HG03280 (cell line): Measurements from ENCODE around the gene SERPINB2.

Experiments used
- ATAC-seq: cut with Tn5 transposase; IDR thresholded peaks from one replicate; pipeline ENCODE4 v1.9.1; 2021; ENCODE audit warnings: mild to moderate bottlenecking, moderate library complexity; ENCODE audit not compliant: unreplicated experiment

Gene SERPINB2, protein sequence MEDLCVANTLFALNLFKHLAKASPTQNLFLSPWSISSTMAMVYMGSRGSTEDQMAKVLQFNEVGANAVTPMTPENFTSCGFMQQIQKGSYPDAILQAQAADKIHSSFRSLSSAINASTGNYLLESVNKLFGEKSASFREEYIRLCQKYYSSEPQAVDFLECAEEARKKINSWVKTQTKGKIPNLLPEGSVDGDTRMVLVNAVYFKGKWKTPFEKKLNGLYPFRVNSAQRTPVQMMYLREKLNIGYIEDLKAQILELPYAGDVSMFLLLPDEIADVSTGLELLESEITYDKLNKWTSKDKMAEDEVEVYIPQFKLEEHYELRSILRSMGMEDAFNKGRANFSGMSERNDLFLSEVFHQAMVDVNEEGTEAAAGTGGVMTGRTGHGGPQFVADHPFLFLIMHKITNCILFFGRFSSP

DNA sequence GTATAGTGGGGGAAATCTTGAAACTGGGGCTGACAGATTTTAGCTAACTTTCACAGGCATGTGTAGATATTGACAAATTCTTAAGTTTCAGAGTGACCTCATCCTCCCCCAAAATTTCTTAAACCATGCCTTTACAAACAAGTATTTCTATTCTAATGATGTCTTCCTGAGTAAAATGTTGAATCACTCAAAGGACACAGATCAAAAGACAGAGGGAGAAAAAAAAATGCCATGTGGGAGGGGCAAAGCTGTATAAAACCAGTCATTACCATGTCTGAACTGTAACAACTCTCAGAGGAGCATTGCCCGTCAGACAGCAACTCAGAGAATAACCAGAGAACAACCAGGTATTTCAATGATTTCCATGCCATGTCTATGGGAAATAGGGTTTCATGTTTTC, at the start of gene SERPINB2:
Gene SERPINB2 (plus strand): TSS at position 282 of the 400 bp plus-strand sequence. CDS start 3,740 bp downstream, outside the sequence.
- no peak for ATAC-seq

DNA sequence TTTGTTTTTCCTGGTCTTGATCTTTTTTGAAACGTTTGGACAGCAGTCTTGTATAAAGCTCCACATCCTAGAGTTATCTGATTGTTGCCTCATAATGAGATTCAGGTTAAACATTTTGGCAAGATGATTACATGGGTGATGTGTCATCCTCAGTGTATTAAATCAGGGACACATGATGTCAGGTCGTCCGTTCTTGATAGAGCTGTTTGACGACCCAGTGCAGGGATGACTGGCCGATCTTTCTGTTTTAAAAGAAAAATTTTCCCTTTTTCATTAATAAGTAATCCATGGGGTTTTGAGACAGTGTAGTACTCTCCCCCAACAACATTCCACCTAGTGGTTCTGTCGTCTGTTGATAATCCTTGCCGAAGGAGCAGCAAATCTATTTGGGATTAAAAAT, 44.5 kb upstream of the SERPINB2 start:
- ATAC-seq: no peak

DNA sequence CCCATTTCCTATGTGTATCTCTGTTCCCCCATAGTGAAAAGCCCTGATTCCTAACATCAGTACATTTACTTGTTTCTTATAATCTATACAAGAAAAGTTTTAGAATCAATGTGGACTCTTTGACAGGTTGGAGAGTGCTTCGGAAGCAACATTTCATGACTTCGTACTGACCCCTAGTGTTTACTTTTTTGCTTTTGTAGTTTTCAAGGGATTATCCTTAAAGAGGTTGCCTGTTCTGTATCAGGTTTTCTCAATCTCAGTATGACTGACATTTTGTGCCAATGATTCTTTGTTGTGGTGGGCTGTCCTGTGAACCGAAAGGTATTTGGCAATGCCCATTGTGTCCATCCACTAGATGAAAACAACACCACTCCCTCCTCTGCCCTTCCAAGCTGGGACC, 43.3 kb upstream of the SERPINB2 start:
- ATAC-seq: peak; percentile 47

DNA sequence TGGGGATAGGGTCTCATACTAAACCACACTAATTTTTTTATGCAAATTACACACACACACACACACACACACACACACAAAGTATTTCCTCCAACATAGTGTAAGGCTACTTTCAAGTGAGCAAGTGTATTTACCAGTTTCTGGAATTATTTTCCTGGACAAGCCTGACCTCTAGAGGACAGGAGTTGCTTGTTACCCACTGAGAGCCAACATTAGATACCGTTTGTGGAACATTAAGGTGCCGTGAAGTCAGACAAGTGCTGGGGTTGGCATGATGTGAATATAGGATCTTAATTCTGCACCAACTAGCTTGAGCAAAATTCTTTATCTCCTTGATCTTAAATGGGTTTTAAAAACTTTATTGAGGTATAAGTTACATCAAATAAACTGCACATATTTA, 39.3 kb upstream of the SERPINB2 start:
- ATAC-seq: peak; percentile 55

DNA sequence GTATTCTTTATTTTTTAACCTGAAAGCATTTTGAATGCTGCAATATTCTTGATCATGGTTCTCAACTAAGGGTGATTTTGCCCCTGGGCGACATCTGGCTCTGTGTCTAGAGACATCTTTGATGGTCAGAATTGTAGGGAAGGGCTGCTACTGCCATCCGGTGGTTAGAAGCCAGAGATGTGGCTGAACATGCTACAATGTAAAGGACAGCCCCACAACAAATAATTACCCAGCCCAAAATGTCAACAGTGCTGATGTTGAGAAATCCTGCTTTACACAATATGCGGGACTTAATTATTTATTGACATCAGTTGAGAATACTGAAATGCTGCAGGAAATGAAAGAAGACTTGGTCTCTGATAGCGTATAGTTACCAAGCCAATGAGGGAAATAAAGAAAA, 37.5 kb upstream of the SERPINB2 start:
- peak; percentile 47 for ATAC-seq

DNA sequence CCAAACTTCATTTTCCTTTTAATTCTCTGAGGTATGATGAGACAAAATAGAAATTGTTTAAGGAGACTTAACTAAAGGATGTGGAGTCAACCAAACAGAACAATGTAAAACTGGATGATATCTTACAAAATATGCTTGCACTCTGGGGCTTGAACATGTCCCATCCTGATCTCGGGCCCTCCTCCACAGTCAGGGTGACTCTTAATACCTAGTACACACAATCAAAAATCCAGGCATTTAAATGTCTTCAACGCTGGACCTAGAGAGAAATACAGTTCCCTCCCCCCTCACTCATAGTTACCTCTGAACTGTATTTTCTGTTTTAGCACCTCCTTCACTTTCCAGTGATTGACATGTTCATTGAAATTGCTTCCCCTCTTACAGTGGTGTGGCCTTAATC, 36.9 kb upstream of the SERPINB2 start:
- no peak for ATAC-seq

DNA sequence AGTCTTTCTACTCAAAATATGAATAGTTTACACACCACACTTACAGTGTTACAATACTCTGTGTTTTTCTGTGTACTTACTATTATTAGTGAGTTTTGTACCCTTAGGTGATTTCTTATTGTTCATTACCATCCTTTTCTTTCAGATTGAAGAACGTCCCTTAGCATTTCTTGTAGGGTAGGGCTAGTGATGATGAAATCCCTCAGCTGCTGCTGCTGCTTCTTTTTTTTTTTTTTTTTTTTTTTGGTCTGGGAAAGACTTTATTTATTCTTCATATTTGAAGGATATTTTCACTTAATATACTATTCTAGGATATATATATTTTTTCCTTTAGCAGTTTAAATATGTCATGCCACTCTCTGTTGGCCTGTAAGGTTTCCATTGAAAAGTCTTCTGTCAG, 29.0 kb upstream of the SERPINB2 start:
- ATAC-seq: no peak

DNA sequence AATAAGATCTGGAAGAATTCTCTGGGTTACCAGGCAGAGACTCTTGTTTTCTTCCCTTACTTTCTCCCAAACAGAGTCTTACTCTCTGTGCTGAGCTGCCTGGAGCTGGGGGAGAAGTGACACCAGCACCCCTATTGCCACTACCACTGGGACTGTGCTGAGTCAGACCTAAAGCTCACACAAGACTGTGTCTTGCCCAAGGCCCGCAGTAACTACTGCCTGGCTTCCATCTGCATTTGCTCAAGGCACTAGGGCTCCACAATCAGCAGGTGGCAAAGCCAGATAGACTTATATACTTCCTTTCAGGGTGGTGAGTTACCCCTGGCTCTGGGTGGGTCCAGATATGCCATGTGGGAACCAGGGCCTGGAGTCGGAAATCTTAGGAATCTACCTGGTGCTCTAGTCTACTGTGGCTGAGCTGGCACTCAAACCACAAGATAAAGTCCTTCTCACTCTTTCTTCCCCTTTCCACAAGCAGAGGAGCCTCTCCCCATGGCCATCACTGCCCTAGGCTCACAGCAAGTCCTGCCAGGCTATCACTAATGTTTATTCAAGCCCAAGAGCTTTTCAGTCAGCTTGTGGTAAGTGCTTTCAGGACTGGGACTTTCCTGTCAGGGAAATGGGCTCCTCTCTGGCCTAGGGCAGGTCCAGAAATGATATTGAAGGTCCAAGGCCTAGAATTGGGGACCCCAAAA, 27.6 kb upstream of the SERPINB2 start:
- no peak for ATAC-seq

DNA sequence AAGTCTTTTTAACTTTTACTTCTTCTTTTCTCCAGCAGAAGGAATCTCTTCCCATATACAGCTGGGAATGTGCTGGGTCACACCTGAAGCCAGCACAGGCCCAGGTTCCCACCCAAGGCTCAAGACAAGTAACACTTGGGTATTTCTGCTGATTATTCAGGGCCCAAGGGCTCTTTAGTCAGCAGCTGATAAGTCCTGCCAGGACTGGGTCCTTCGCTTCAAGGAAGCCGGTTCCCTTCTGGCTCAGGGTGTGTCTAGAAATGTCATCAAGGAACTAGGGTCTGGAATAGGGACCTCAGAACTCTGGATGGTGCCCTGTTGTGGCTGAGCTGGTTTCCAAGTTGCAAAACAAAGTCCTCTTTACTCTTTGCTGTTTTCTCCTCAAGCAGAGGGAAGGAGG, 27.0 kb upstream of the SERPINB2 start:
- no peak for ATAC-seq

DNA sequence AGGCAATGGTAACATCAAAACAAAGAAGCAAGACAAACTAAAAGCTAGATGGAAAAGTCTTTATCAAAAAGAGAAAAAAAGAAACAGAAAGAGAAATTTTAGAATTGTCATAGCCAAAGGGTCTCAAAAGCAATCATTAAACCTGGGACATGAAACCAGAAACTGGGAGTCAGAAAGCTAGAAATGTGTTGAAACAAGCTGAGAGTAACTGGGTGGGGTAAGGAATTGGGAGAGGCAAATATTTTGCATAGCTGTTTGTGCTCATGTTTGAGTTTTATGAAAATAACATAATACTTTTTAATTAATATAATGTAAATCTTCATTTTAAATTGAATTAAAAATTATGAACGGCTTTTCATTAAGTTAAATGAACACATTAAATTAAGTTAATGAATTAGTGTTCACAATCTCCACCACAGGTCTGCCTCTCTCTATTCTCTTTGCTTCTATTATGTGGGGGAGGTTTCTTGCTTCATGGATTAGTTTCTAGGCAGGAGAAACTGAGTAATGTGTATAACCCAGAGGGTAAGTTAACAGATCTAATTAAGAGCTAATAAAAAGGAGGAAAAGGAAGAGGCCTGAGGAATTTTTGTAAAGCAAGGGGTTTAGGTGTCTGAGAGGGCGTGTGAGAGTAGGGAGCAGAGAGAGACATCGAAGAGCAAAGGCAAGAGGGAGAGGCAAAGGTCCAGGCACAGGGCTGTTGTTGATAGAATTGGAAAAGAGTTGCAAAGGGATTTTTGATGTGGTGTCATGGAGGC, 20.0 kb upstream of the SERPINB2 start:
- ATAC-seq: no peak

DNA sequence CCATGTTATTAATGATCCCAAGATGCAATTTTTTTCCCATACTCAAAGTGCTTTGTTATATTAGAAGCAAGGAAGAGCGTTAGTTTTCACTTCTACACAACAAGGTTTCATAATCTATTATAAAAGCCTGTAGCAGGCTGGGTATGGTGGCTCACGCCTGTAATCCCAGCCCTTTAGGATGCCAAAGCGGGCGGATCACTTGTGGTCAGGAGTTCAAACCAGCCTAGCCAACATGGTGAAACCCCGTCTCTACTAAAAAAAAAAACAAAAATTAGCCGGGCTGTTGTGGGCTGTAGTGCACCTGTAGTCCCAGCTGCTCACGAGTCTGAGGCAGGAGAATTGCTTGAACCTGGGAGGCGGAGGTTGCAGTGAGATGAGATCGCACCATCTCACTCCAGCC, 19.0 kb upstream of the SERPINB2 start:
- no peak for ATAC-seq

DNA sequence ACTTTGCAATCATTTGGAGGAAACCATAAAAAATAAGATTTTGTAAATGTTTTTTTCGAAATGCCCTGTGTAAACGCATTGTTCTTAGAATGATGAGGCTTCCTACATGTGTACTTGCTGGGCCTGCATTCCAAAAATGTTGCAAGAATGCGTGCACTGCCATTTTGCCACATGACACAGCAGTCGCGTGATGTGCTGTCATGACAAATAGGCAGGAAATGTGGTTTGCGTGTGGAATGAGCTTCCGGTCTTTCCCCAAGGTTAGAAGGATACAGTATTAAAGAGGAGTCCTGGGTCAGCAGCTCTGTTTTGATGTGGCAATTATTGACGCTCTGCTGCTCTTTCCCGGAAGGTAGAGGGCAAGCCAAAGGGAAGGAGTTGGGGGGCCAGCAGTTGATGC, 18.1 kb upstream of the SERPINB2 start:
- ATAC-seq: no peak

DNA sequence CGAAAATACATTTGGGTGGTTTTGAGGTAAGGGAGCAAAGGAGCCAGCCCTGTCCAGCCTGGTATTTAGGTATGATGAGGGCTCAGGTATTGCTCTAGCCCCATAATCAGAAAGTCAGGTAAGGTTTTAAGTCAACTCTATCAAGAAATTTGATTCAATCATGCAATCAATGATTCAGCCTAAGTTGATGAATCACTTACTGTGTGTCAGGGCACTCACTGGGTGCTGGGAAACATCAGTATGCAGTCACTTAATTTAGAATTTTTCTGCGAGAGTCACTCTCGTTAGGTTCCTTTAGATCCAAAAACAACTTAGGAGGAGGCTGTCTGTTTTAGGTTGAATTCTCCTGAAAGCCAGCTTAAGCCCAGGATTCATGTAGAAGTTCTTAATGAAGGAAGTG, 17.7 kb upstream of the SERPINB2 start:
- no peak for ATAC-seq

DNA sequence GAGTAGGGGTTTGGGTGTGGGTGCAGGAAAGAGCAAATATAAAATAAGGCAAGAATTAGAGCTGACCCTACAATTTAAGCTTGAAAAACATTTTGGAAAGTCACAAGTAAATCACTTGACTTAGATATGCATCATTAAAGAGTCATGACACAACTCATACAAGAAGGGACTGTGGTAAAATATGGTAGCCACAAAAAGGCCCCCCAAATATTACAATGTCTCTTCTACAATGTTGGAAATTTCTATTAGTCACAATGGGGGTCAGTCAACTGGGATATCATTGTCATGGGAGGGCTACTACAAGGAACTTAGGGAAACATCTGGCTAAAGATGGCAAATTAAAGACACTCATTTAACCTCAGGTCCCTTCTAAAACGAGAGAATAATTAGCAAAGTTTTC, 15.7 kb upstream of the SERPINB2 start:
- ATAC-seq: no peak

DNA sequence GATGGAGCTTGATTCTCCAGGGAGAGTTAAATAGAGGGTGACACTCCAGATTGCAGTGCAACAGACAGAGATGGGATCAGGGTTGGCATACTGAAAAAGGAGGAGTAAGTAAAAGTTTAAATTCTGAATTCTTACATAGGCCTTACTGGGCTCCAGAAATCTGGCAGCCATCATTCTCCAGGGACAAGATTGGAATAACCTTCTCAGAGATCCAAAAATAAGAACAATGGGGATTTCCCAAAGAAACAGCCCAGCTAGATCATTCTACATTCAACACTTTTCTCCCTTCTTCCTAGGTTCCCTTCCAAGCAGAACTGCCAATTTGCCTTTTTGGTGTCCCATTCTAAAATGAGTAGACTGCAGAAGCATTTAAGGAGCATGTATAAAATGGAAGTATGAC, 14.9 kb upstream of the SERPINB2 start:
- ATAC-seq: no peak

DNA sequence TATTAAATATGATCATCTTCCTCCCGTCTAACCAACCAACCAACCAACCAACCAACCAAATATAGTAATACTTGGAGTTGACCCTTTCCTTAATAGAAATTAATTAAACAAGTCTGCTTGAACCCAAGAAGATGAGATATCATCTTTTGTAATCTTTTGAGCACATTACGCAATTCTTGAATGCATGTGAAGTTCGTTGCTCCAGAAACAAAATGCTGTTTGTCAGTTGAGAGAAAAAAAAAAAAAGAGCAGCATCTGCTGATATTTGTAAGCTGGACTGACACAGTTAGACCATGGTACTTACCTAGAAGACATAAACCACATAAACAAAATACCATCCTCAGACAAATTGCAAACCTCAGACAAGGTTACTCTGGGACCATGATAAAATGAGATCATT, 9.2 kb upstream of the SERPINB2 start:
- ATAC-seq: no peak

DNA sequence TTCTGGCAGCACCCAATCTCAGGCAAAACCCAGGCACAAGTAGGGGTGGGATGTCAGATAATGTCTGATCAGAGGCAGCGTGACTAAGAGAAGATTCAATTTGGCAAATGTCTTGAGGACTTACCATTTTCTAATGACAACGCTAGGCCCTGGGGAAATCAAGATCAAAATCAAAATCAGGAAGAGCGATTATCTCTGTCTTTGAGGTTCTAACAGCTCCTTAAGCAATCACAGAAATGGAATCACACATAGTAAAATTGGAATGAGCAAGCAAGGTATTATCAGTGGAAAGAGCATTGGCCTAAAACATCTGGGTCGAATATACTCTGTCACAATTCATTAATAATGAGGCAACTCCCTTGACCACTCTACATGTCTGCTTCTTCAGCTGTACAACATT, 8.6 kb upstream of the SERPINB2 start:
- ATAC-seq: no peak

DNA sequence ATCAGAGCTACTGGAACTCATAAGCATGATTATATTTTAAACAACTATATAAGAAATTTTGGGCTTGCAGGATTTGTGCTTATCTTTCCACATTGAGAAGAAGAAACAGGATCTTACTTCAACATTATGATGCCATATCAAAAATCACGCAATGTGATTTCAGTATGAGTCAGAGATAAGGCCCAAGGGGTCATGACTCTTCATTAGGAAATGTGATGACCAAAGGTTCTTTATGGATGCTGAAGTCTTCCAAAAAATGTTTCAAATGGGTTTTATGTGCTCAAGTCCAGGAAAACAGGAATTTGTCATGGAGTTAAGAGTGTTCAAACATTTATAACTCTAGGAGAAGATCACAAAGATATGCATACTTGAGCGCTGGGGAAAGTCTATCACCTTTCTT, 7.8 kb upstream of the SERPINB2 start:
- no peak for ATAC-seq

DNA sequence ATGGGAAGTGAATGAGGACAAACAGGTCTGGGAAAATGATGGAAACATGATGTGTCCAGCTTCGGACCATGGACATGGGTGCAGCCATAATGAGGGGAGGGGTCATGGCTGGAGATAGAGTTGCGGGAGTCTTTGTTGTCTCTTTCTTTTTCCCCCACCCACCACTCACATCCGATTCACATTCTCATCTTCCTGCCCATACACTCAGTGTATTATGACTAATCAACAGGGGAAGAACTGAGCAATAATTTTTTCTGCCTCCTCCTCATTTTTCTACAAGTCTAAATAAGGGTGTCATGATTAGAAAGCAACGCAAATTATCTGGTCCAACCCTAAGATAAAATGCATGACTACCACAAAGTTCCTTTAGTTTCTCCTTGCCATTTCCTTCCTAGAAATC, 5.7 kb upstream of the SERPINB2 start:
- no peak for ATAC-seq

DNA sequence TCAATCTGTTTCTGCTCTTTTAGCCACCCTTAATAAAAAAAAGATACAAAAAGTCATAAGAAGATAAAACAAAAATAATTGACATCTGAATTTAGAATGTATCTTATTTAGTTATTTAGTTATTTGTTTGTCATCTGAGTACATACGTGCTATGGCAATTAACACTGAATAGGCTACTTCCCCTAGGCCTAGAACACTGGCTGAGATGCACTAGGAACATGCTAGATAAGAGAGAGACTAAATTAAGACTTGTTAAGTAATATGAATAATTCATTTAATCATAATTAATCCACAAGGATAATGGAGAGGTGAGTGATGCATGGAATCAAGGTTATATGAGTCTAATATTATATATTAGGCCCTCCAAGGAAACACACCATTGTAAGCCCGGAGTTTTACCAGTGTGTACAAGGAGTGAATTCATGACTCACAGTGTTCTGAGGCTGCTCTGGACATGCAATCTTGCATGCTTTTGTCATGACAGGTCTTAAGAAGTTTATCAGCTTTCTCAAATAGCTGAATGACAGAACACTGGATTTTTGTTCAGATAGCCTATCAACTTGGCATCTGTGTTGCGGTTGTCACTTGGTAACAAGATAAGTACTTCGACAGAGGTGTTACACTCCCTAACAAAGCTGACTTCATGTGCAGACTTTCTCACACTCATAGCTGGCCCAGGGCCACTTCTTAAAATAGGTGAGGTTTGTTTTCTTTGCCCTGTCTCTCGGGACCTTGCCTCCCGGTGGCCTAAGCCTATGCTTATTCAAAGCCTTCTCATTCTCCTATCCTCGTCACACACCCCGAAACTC, 5.0 kb upstream of the SERPINB2 start:
- ATAC-seq: no peak

DNA sequence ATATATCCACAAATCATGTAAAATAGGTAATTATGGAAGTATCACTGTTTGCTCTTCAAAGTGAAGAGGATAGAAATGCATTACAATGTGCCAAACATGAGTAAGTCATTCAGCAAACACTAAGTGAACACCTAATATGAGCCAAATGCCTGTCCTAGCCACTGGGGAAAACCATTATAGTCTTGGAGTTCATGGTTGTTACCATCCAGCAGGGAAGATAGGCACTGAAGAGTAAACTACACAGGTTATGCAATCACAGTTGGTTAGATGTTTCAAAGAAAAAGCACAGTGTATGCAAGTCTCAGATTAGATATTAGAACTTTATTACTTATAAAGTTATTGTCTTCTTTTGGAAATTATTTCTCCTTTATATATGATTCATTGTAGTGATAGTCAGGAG, 3.9 kb upstream of the SERPINB2 start:
- ATAC-seq: no peak
